ENCODE results near the gene SNTB2. TPM values are rescaled to one million over a fixed set of nuclear protein-coding genes. Genes with fewer than 3 reads are reported as not detected.

SNTB2 gene
- total RNA-seq, 2 donors from 2014 or later = 33.7 to 53.0 TPM

- Histone ChIP-seq H3K27me3 (replicated peaks; ENCODE audit: insufficient read depth) (no peaks in the 10 kb centered on the region), H3K9me3 (no peaks in the 10 kb centered on the region), H3K4me1 (replicated peaks) (peaks cover 5% of the 10 kb centered on the region), H3K36me3 (no peaks in the 10 kb centered on the region), H3K27ac (no peak overlapping the region), H3K4me3 (no peak overlapping the region)
- intact Hi-C loops (cut with DNase I) = no loop called here
- no peak for DNase-seq (ENCODE audit: low spot score)
- TF ChIP-seq POLR2AphosphoS5 (IDR thresholded peaks at IDR 0.05) (no peak), POLR2A (IDR thresholded peaks at IDR 0.05) (no peak)
- 51% methylated on average over 4 of the region's 4 CpGs for WGBS
These were observed 79.5 kb downstream of the SNTB2 start for GRCh38 chr16:69266334-69267063.

GRCh38 chr16:69267633-69268032, 80.7 kb downstream of the SNTB2 start:
- intact Hi-C loops (cut with DNase I) = no loop called here
- no peak for DNase-seq (ENCODE audit: low spot score)
- H3K27ac ChIP-seq = no peak overlapping the region
- no peaks in the 10 kb centered on the region for H3K4me1 ChIP-seq (replicated peaks)
- H3K36me3 ChIP-seq = no peaks in the 10 kb centered on the region
- no peaks in the 10 kb centered on the region for H3K27me3 ChIP-seq (replicated peaks; ENCODE audit: insufficient read depth)
- 90% methylated on average over 4 of the region's 4 CpGs for WGBS
- no peak for TF ChIP-seq CTCF (IDR thresholded peaks at IDR 0.05)
- no peak for TF ChIP-seq POLR2AphosphoS5 (IDR thresholded peaks at IDR 0.05)
- no peak for TF ChIP-seq POLR2A (IDR thresholded peaks at IDR 0.05)
- H3K9me3 ChIP-seq = no peaks in the 10 kb centered on the region
- H3K4me3 ChIP-seq = no peak overlapping the region

DNA sequence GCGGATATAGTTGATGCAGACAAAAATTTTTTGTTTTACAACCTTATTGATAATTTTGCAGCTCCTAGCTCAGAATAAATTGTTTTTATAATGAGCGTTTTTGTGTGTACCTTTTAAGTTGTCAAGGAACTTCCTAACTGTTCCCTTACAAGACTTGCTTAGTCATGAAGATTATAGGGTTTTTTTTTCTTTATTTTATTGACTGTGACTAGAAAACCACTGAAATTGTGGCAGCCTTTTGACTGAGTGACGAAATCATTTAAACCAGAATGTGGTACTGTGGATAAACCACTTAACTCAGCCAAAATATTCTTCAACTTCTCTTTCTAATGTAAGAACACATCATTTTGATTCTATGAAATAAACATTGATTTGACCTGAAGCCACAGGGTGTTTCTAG, 83.4 kb downstream of the SNTB2 start:
- no peak overlapping the region for H3K27ac ChIP-seq
- no peaks in the 10 kb centered on the region for H3K36me3 ChIP-seq
- no peak for TF ChIP-seq POLR2A (IDR thresholded peaks at IDR 0.05)
- no peak for TF ChIP-seq CTCF (IDR thresholded peaks at IDR 0.05)
- no peak for TF ChIP-seq POLR2AphosphoS5 (IDR thresholded peaks at IDR 0.05)
- H3K4me1 ChIP-seq (replicated peaks) = no peaks in the 10 kb centered on the region
- 64% methylated on average over 3 of the region's 3 CpGs for WGBS
- intact Hi-C loops (cut with DNase I) = no loop called here
- H3K27me3 ChIP-seq (replicated peaks; ENCODE audit: insufficient read depth) = no peaks in the 10 kb centered on the region
- H3K9me3 ChIP-seq = no peaks in the 10 kb centered on the region
- H3K4me3 ChIP-seq = no peak overlapping the region
- no peak for DNase-seq (ENCODE audit: low spot score)

GRCh38 chr16:69270831-69271230, 83.9 kb downstream of the SNTB2 start:
- H3K27ac ChIP-seq = no peak overlapping the region
- 96% methylated on average over 2 of the region's 2 CpGs for WGBS
- H3K4me1 ChIP-seq (replicated peaks) = no peaks in the 10 kb centered on the region
- no peaks in the 10 kb centered on the region for H3K36me3 ChIP-seq
- TF ChIP-seq CTCF (IDR thresholded peaks at IDR 0.05) = no peak
- no peak for DNase-seq (ENCODE audit: low spot score)
- no peaks in the 10 kb centered on the region for H3K9me3 ChIP-seq
- H3K27me3 ChIP-seq (replicated peaks; ENCODE audit: insufficient read depth) = no peaks in the 10 kb centered on the region
- intact Hi-C loops (cut with DNase I) = no loop called here
- H3K4me3 ChIP-seq = no peak overlapping the region

- H3K27me3 ChIP-seq (replicated peaks; ENCODE audit: insufficient read depth) = no peaks in the 10 kb centered on the region
- intact Hi-C loops (cut with DNase I) = no loop called here
- no peaks in the 10 kb centered on the region for H3K36me3 ChIP-seq
- no peaks in the 10 kb centered on the region for H3K9me3 ChIP-seq
- DNase-seq (ENCODE audit: low spot score) = no peak
- 94% methylated on average over 4 of the region's 4 CpGs for WGBS
- H3K4me3 ChIP-seq = no peak overlapping the region
- no peaks in the 10 kb centered on the region for H3K4me1 ChIP-seq (replicated peaks)
- no peak overlapping the region for H3K27ac ChIP-seq
- TF ChIP-seq POLR2AphosphoS5 (IDR thresholded peaks at IDR 0.05) = no peak
- no peak for TF ChIP-seq POLR2A (IDR thresholded peaks at IDR 0.05)
- no peak for TF ChIP-seq CTCF (IDR thresholded peaks at IDR 0.05)
These were observed 86.0 kb downstream of the SNTB2 start for GRCh38 chr16:69273009-69273408.

Measured in prostate gland (tissue), 2 donors.